ENCODE results near the gene NOL4. TPM values are rescaled to one million over a fixed set of nuclear protein-coding genes. Genes with fewer than 3 reads are reported as not detected.

Gene NOL4
- total RNA-seq, 1 donor from 2014 or later: 5.7 TPM

GRCh38 chr18:34189656-34190435 is 34.9 kb downstream of the NOL4 start:
- peaks cover 3% of the 10 kb centered on the region for H3K9me3 Mint-ChIP-seq (ENCODE audit: low read depth)
- H3K4me1 Mint-ChIP-seq (ENCODE audit: low read depth): no peaks in the 10 kb centered on the region
- H3K36me3 Mint-ChIP-seq (ENCODE audit: insufficient read depth): peaks cover 2% of the 10 kb centered on the region
- no peak overlapping the region for H3K27ac Mint-ChIP-seq
- no peaks in the 10 kb centered on the region for H3K27me3 Mint-ChIP-seq
- DNase-seq (ENCODE audit: low spot score, unreplicated experiment): no peak
- TF ChIP-seq CTCF (IDR thresholded peaks at IDR 0.05; ENCODE audit: unreplicated experiment): no peak
- H3K4me3 Mint-ChIP-seq (ENCODE audit: low read depth): no peak overlapping the region

Data from progenitor cell of endocrine pancreas (in vitro differentiated cells).